ENCODE data around the gene B4GALNT2. TPM values are rescaled to one million over a fixed set of nuclear protein-coding genes. Genes with fewer than 3 reads are reported as not detected.
A peak's percentile ranks its signal among the peaks of the same experiment; 100 is the strongest.

Gene B4GALNT2
- polyA plus RNA-seq, 2 of the 4 experiments (the other 2 are of a cell fraction): 0.36 to 0.49 TPM

DNA sequence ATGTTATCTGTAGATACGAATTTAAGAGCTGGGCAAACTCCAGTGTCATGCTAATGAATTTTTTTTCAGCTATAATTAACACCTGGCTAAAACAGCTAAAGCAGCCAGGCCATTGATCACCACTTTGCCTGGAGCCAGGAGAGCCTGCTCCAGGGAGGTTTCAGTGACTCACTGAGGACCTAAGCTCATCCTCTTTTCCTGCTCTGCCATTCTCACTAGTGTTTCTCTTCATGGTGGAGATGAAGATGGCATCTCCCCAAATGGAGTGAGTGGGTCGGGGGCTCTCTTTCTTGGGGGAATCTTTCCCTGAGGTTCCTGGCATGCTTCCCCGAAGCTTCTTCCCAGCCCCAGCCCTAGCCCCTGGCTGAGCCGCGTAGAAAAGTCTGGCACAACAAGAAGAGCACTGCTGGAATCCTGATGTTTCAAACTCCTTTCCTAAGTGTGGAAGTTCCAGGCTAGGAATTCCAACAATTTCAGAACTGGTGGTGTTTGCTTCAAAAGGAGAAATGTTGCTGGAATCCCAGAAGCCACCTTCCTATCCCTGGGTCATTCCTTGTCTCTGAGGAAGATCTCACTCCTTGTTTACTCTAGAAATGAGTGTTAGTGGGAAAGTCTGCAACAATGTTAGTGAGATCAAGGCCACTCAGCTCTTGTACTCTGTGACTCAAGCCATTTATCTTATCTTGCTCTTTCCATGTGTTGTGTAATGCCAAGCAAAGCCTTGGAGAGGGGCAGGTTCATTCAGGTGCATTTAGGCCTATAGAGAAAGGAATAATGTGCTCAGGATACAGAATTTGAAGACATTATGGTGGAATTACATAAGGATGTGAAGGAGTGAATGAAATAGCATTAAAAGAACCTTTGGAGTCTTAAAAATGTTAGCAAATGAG, 26.0 kb upstream of the B4GALNT2 start (continued):
- TF ChIP-seq, protein P1, sequence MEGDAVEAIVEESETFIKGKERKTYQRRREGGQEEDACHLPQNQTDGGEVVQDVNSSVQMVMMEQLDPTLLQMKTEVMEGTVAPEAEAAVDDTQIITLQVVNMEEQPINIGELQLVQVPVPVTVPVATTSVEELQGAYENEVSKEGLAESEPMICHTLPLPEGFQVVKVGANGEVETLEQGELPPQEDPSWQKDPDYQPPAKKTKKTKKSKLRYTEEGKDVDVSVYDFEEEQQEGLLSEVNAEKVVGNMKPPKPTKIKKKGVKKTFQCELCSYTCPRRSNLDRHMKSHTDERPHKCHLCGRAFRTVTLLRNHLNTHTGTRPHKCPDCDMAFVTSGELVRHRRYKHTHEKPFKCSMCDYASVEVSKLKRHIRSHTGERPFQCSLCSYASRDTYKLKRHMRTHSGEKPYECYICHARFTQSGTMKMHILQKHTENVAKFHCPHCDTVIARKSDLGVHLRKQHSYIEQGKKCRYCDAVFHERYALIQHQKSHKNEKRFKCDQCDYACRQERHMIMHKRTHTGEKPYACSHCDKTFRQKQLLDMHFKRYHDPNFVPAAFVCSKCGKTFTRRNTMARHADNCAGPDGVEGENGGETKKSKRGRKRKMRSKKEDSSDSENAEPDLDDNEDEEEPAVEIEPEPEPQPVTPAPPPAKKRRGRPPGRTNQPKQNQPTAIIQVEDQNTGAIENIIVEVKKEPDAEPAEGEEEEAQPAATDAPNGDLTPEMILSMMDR (IDR thresholded peaks at IDR 0.05): no peak
- 0 out of 2 replicates have a peak, but pooled peaks have one; percentile 26 for TF ChIP-seq E2F6 (IDR thresholded peaks at IDR 0.05; ENCODE audit: borderline replicate concordance, low read depth)
- TF ChIP-seq HOXA7 (CRISPR knock-in tag; IDR thresholded peaks at IDR 0.05): no peak
- TF ChIP-seq HEYL (CRISPR knock-in tag; IDR thresholded peaks at IDR 0.05): no peak
- no peak for TF ChIP-seq POLR2A (IDR thresholded peaks at IDR 0.05; ENCODE audit: low read length)
- no peak for TF ChIP-seq NFE2L2 (conservative IDR thresholded peaks at IDR 0.05; ENCODE audit: low read length)
- no peak for TF ChIP-seq CHD2 (IDR thresholded peaks at IDR 0.05; ENCODE audit: low read length, partially characterized antibody)
- no peak for TF ChIP-seq EHF (CRISPR knock-in tag; IDR thresholded peaks at IDR 0.05)
- no peak for TF ChIP-seq ZSCAN20 (CRISPR knock-in tag; IDR thresholded peaks at IDR 0.05)
- peak; percentile 57; the same call in 1 of the 2 replicates for TF ChIP-seq PBX3 (IDR thresholded peaks at IDR 0.05)
- TF ChIP-seq ZNF302 (CRISPR knock-in tag; IDR thresholded peaks at IDR 0.05): no peak
- TF ChIP-seq POLR2AphosphoS2 (conservative IDR thresholded peaks at IDR 0.05; ENCODE audit: low read length): no peak
- TF ChIP-seq CHD4 (IDR thresholded peaks at IDR 0.05; ENCODE audit: borderline replicate concordance): no peak
- TF ChIP-seq RARB (CRISPR knock-in tag; IDR thresholded peaks at IDR 0.05): no peak
- TF ChIP-seq ZFP36 (IDR thresholded peaks at IDR 0.05; ENCODE audit: borderline replicate concordance, partially characterized antibody): no peak
- no peak for TF ChIP-seq SREBF2 (IDR thresholded peaks at IDR 0.05)
- TF ChIP-seq, protein P2, sequence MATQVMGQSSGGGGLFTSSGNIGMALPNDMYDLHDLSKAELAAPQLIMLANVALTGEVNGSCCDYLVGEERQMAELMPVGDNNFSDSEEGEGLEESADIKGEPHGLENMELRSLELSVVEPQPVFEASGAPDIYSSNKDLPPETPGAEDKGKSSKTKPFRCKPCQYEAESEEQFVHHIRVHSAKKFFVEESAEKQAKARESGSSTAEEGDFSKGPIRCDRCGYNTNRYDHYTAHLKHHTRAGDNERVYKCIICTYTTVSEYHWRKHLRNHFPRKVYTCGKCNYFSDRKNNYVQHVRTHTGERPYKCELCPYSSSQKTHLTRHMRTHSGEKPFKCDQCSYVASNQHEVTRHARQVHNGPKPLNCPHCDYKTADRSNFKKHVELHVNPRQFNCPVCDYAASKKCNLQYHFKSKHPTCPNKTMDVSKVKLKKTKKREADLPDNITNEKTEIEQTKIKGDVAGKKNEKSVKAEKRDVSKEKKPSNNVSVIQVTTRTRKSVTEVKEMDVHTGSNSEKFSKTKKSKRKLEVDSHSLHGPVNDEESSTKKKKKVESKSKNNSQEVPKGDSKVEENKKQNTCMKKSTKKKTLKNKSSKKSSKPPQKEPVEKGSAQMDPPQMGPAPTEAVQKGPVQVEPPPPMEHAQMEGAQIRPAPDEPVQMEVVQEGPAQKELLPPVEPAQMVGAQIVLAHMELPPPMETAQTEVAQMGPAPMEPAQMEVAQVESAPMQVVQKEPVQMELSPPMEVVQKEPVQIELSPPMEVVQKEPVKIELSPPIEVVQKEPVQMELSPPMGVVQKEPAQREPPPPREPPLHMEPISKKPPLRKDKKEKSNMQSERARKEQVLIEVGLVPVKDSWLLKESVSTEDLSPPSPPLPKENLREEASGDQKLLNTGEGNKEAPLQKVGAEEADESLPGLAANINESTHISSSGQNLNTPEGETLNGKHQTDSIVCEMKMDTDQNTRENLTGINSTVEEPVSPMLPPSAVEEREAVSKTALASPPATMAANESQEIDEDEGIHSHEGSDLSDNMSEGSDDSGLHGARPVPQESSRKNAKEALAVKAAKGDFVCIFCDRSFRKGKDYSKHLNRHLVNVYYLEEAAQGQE (IDR thresholded peaks at IDR 0.05): no peak
- TF ChIP-seq HOXB13 (CRISPR knock-in tag; IDR thresholded peaks at IDR 0.05; ENCODE audit: low read depth): no peak
- no peak for TF ChIP-seq KDM1A (IDR thresholded peaks at IDR 0.05; ENCODE audit: low read depth)
- peak; percentile 95 for TF ChIP-seq JUNB (IDR thresholded peaks at IDR 0.05)
- no peak for TF ChIP-seq ELK1 (IDR thresholded peaks at IDR 0.05; ENCODE audit: low read depth, low read length)
- TF ChIP-seq EHMT2 (IDR thresholded peaks at IDR 0.05; ENCODE audit: low read depth): no peak
- TF ChIP-seq FOXS1 (CRISPR knock-in tag; IDR thresholded peaks at IDR 0.05): peak; percentile 85; the same call in 1 of the 2 replicates
- no peak for TF ChIP-seq ESRRA (IDR thresholded peaks at IDR 0.05; ENCODE audit: borderline replicate concordance, low read length)
- TF ChIP-seq GATA3 (IDR thresholded peaks at IDR 0.05; ENCODE audit: borderline replicate concordance): peak; percentile 99
- peak; percentile 68 for TF ChIP-seq HES2 (IDR thresholded peaks at IDR 0.05)
- no peak for TF ChIP-seq RNF2 (IDR thresholded peaks at IDR 0.05; ENCODE audit: borderline replicate concordance, low read depth)
- TF ChIP-seq MYC (IDR thresholded peaks at IDR 0.05; ENCODE audit: borderline replicate concordance, low read length): no peak
- peak in 1 of 2 experiments; percentile 92; a peak in 3 of 5 replicates for TF ChIP-seq JUN (IDR thresholded peaks at IDR 0.05)
- TF ChIP-seq TFCP2L1 (CRISPR knock-in tag; IDR thresholded peaks at IDR 0.05): no peak
- peak; percentile 87; the same call in 1 of the 2 replicates for TF ChIP-seq HOXB5 (CRISPR knock-in tag; IDR thresholded peaks at IDR 0.05)
- TF ChIP-seq CEBPB (IDR thresholded peaks at IDR 0.05): peak; percentile 90 to 98
- TF ChIP-seq CBX2 (IDR thresholded peaks at IDR 0.05; ENCODE audit: borderline replicate concordance, low read depth): no peak
- TF ChIP-seq FOSB (CRISPR knock-in tag; IDR thresholded peaks at IDR 0.05): 0 out of 2 replicates have a peak, but pooled peaks have one; percentile 24
- TF ChIP-seq SMC3 (IDR thresholded peaks at IDR 0.05): peak; percentile 34; the same call in 2 of the 3 replicates

Measured in A549 (cell line).